ENCODE measurements around the gene TMEM163. TPM values are rescaled to one million over a fixed set of nuclear protein-coding genes. Genes with fewer than 3 reads are reported as not detected.

The TMEM163 gene
- total RNA-seq, 1 donor from 2014 or later = 6.0 TPM

- no peak for ATAC-seq (ENCODE audit: low read depth)
- intact Hi-C loops (cut with micrococcal nuclease) = no loop called here
- H3K27me3 Mint-ChIP-seq = no peaks in the 10 kb centered on the region
- ChIA-PET POLR2A (no interaction called here), CTCF (no interaction called here)
- no peaks in the 10 kb centered on the region for H3K4me1 Mint-ChIP-seq
- no peaks in the 10 kb centered on the region for H3K9me3 Mint-ChIP-seq
- DNase-seq = no peak
- no peak overlapping the region for H3K27ac Mint-ChIP-seq
- no peak for TF ChIP-seq CTCF (IDR thresholded peaks at IDR 0.05)
- no peak overlapping the region for H3K4me3 Mint-ChIP-seq
- no peaks in the 10 kb centered on the region for H3K36me3 Mint-ChIP-seq (ENCODE audit: low read depth)
Observed at GRCh38 chr2:134536296-134536695, 182.5 kb downstream of the TMEM163 start.

- ATAC-seq (ENCODE audit: low read depth) = no peak
- POLR2A ChIA-PET = no interaction called here
- no peaks in the 10 kb centered on the region for H3K4me1 Mint-ChIP-seq
- no peak for DNase-seq
- no peaks in the 10 kb centered on the region for H3K27me3 Mint-ChIP-seq
- no peak for TF ChIP-seq CTCF (IDR thresholded peaks at IDR 0.05)
- CTCF ChIA-PET = no interaction called here
- H3K36me3 Mint-ChIP-seq (ENCODE audit: low read depth) = no peaks in the 10 kb centered on the region
- H3K4me3 Mint-ChIP-seq = no peak overlapping the region
- intact Hi-C loops (cut with micrococcal nuclease) = no loop called here
- no peak overlapping the region for H3K27ac Mint-ChIP-seq
- H3K9me3 Mint-ChIP-seq = no peaks in the 10 kb centered on the region
Observed at GRCh38 chr2:134532537-134532936, 186.3 kb downstream of the TMEM163 start.

GRCh38 chr2:134527381-134527780 lies 191.4 kb downstream of the TMEM163 start:
- no peak for ATAC-seq (ENCODE audit: low read depth)
- H3K36me3 Mint-ChIP-seq (ENCODE audit: low read depth) = no peaks in the 10 kb centered on the region
- H3K9me3 Mint-ChIP-seq = no peaks in the 10 kb centered on the region
- no peak overlapping the region for H3K4me3 Mint-ChIP-seq
- H3K27ac Mint-ChIP-seq = no peak overlapping the region
- H3K4me1 Mint-ChIP-seq = no peaks in the 10 kb centered on the region
- POLR2A ChIA-PET = no interaction called here
- no peaks in the 10 kb centered on the region for H3K27me3 Mint-ChIP-seq
- intact Hi-C loops (cut with micrococcal nuclease) = no loop called here
- no peak for DNase-seq
- CTCF ChIA-PET = no interaction called here
- TF ChIP-seq CTCF (IDR thresholded peaks at IDR 0.05) = no peak

- Mint-ChIP-seq H3K27ac (no peak overlapping the region), H3K4me3 (no peak overlapping the region), H3K27me3 (no peaks in the 10 kb centered on the region), H3K4me1 (no peaks in the 10 kb centered on the region), H3K9me3 (no peaks in the 10 kb centered on the region), H3K36me3 (ENCODE audit: low read depth) (no peaks in the 10 kb centered on the region)
- intact Hi-C loops (cut with micrococcal nuclease) = no loop called here
- no peak for TF ChIP-seq CTCF (IDR thresholded peaks at IDR 0.05)
- ATAC-seq (ENCODE audit: low read depth) = no peak
- POLR2A ChIA-PET = no interaction called here
- DNase-seq = no peak
- CTCF ChIA-PET = no interaction called here
Observed at GRCh38 chr2:134522496-134523455, 196.0 kb downstream of the TMEM163 start.

- H3K27ac Mint-ChIP-seq = no peak overlapping the region
Observed at GRCh38 chr2:134518101-134518500, 200.7 kb downstream of the TMEM163 start.

More at GRCh38 chr2:134518101-134518500, 200.7 kb downstream of the TMEM163 start:
- no peaks in the 10 kb centered on the region for H3K4me1 Mint-ChIP-seq
- CTCF ChIA-PET = no interaction called here
- POLR2A ChIA-PET = no interaction called here
- no peaks in the 10 kb centered on the region for H3K9me3 Mint-ChIP-seq
- H3K4me3 Mint-ChIP-seq = no peak overlapping the region
- ATAC-seq (ENCODE audit: low read depth) (no peak), DNase-seq (no peak)
- intact Hi-C loops (cut with micrococcal nuclease) = no loop called here
- TF ChIP-seq CTCF (IDR thresholded peaks at IDR 0.05) = no peak
- H3K27me3 Mint-ChIP-seq = no peaks in the 10 kb centered on the region
- H3K36me3 Mint-ChIP-seq (ENCODE audit: low read depth) = no peaks in the 10 kb centered on the region

All from activated B cell treated with CpG ODN at 0.5 μM for 24 hours (primary cell).